Germinal center (tissue), 1 donor: ENCODE results near the gene AKAP8.

Experiments used
- DNase-seq: peaks from one replicate; pipeline ENCODE4 v3.0.0; 2012; ENCODE audit warnings: mixed read lengths, low spot score

AKAP8 gene

GRCh38 chr19:15331419-15332310 is 47.9 kb downstream of the AKAP8 start:
- DNase-seq = peak; percentile 80

DNA sequence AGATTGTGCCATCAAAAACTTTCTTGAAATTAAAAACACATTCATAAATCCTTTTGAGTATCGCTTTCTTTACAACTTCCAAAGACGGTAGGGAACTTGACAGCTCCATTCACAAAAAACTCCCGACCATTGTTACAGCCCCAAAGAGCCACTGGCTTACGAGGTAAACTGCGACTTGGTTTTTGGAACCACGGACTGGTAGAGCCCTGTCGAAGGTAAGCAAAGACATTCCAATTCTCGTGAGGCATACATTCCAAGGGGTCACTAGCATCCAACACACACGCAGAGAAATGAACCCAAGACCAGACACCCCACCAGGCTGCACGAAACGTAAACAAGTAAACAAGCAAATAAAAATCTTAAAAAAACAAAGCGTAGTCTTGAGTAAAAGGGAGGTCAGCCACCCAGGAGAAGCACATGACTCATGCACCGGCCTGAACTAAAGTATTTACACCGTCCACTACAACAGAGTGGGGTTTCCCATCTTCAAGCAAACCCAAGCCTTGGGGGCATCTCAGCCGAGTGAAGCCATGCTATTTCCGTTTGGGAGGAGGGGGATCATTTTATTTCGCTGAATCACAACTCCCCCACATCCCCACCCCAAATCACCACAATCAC is 48.7 kb downstream of the AKAP8 start:
- no peak for DNase-seq

DNA sequence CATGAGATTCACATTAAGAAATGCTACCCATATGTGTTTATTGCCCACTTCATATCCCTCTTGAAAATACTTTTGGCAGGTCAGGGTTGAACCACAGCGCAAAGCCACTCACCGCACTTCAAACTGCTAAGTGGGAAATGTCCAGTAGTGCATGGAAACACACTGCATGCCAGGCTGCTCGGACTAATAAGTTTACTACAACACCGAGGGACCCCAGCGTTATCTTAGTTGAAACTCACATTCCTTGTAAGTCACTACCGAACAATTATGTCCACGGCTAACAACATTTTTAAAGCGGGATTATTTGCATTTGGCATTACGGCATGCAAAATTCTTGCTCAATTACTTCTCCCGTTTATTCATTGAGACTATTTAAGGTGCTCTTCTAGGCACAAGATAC is 51.3 kb downstream of the AKAP8 start:
- DNase-seq = no peak

DNA sequence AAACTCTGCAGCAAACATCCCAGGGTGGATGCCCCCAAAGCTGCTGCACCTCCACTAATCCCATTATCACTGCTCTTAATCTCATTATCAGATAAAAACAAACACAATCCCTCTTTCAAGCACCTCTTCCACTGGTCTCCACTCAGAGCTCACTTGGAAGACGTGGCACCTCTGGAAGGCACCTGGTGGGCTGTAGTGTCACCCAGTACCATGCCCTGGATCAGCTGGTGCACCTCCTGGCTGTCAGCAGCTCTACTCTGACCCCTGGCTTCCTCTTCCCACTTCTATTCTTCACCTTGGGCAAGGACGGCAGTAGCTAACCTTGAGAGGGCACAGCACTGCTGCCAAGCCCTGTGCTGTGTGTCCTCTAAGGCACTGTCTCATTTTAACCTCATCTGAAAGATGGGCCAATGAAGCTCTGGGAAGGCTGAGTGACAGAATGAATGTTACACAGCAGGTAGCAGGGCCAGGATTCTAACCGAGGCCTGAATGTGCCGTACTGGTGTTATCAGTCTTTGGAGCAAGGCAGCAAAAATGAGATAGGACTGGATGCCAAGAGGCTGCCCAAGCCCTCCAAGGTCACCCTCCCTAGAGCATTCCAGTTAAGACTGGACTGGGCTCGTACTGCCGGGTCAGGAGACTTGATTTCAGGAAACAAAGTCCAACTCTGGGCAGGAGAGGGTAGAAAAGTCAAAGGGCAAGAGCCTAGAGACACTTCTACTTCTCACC is 54.6 kb downstream of the AKAP8 start:
- no peak for DNase-seq

GRCh38 chr19:15323496-15324235 is 55.9 kb downstream of the AKAP8 start:
- no peak for DNase-seq

GRCh38 chr19:15321739-15322138 is 57.8 kb downstream of the AKAP8 start:
- DNase-seq = no peak

GRCh38 chr19:15320116-15320515 is 59.5 kb downstream of the AKAP8 start:
- no peak for DNase-seq

DNA sequence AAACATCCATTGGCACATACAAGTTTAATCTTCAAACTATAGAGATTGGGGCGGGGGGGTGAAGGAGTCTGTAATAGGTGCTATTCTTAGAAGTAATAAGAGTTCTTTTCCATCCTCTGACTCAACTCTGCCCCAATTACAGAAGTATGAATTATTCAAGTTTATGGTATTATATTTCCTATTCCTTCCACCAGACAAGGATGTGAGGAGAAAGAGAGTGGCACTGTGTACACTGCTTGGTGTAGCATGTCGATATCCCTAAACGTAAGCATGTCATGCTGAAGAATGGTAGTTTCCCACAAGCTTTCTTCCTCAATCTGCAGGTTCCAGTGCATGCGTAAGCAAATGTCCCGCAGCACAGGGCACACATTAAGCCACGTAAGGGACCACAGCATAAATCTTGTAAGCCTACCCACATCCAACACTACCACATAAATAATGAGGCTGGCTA is 61.3 kb downstream of the AKAP8 start:
- DNase-seq = peak; percentile 69

DNA sequence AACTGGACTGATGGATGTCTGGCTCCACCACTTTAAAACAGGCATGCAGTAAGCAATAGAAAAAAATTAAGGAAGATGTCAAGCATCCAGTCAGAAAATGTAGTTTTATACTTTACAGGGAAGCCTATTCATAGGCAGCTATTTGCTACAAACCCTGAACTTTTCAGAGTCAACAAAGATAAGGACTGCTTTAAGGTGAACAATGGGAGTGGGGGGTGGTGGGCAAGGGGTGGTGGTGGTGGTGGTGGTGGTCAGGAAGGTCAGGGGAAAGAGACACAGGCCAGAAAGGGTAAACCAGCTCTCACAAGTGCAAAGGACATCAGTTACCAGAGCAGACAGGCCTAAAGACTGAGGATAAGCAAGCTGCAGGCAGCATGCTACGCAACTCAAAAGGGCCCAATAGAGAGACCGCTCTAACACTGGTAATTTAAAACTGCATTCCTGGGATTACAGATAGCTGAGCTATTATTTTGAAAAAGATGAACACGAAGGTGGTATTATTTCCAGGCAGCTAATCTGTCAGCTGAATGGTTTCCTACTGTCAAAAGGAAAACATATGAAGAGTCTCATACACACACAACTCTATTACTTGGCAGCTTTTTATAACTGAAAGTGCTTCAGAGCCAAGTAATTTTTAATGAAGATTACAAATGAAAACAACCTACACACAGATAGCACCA is 62.1 kb downstream of the AKAP8 start:
- DNase-seq = no peak

DNA sequence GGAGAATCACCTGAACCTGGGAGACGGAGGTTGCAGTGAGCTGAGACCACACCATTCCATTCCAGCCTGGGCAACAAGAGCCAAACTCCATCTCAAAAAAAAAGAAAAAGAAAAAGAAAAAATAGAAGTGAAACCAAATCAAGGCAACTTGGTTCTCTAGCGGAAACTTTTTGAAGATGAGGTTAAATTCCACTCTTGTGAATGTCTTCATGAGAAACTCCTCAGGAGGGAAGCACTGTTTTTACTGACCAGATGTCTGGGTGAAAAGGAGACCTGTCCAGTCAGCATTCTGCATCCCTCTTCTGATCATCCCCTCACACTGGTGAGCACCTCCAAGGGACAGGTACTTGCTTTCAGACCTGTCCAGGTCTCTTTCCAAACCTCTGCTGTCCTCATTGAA is 63.1 kb downstream of the AKAP8 start:
- no peak for DNase-seq

- DNase-seq = no peak
Observed at GRCh38 chr19:15315101-15315500, 64.5 kb downstream of the AKAP8 start.

GRCh38 chr19:15313649-15314279 is 65.8 kb downstream of the AKAP8 start:
- DNase-seq = no peak

GRCh38 chr19:15307169-15307568 is 72.4 kb downstream of the AKAP8 start:
- no peak for DNase-seq

- no peak for DNase-seq
Observed at GRCh38 chr19:15305582-15306334, 73.8 kb downstream of the AKAP8 start.

DNA sequence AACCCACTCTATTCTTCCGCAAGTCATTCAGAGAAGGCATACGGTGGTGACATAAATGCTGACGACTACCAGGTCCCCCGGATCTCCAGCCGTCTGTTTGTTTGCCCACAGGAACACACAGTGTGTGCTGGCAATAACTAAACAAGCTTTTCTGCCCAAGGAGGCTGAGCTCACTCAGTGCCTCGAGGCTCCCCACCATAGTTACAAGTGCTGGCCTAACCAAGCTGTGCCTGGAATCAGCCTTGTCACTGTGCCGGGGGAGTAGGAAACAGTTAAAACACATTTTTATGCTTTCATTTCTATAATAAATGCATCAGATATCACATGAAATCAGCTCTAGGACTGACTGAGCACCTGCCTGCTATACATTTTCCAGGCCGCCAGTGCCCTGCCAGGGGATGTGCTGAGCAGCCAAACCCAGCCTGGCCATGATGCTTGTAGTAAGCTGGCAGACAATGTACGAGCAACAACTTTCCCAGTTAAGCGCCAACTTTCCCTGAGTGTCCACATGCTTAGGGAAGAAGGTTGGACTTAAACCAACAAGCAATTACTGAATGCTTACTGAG is 75.4 kb downstream of the AKAP8 start:
- DNase-seq = no peak
